GM19452 (cell line): Measurements from ENCODE around the gene HMGCLL1.

Experiments
- ATAC-seq: cut with Tn5 transposase; IDR thresholded peaks from one replicate; pipeline ENCODE4 v1.9.1; 2021; ENCODE audit not compliant: unreplicated experiment

HMGCLL1 gene

GRCh38 chr6:55578537-55579363 lies at the start of gene HMGCLL1:
Gene HMGCLL1, minus strand, starts transcription at chr6:55579192. Its CDS starts 137 bp downstream, at chr6:55579055.
- ATAC-seq, result no peak

GRCh38 chr6:55621993-55622392 lies 43.0 kb upstream of the HMGCLL1 start:
- ATAC-seq, result no peak

- ATAC-seq, result no peak
Measured at GRCh38 chr6:55621244-55621643, 42.3 kb upstream of the HMGCLL1 start.

GRCh38 chr6:55617272-55617671 lies 38.3 kb upstream of the HMGCLL1 start:
- no peak for ATAC-seq

- ATAC-seq, result no peak
Measured at GRCh38 chr6:55604021-55604420, 25.0 kb upstream of the HMGCLL1 start.

GRCh38 chr6:55601120-55601519 lies 22.1 kb upstream of the HMGCLL1 start:
- no peak for ATAC-seq

GRCh38 chr6:55594442-55594841 lies 15.4 kb upstream of the HMGCLL1 start:
- ATAC-seq, result no peak

GRCh38 chr6:55584654-55585354 lies 5.8 kb upstream of the HMGCLL1 start:
- ATAC-seq, result no peak

- ATAC-seq, result no peak
Measured at GRCh38 chr6:55576811-55577210, 2.2 kb downstream of the HMGCLL1 start.

GRCh38 chr6:55574556-55574955 lies 4.4 kb downstream of the HMGCLL1 start:
- ATAC-seq, result no peak

- no peak for ATAC-seq
Measured at GRCh38 chr6:55569638-55570037, 9.4 kb downstream of the HMGCLL1 start.

GRCh38 chr6:55568808-55569439 lies 10.1 kb downstream of the HMGCLL1 start:
- ATAC-seq, result no peak

GRCh38 chr6:55567558-55567957 lies 11.4 kb downstream of the HMGCLL1 start:
- ATAC-seq, result no peak

GRCh38 chr6:55566036-55566710 lies 12.8 kb downstream of the HMGCLL1 start:
- no peak for ATAC-seq

- no peak for ATAC-seq
Measured at GRCh38 chr6:55562318-55562717, 16.7 kb downstream of the HMGCLL1 start.

GRCh38 chr6:55560290-55560885 lies 18.6 kb downstream of the HMGCLL1 start:
- ATAC-seq, result no peak

- no peak for ATAC-seq
Measured at GRCh38 chr6:55557146-55557545, 21.8 kb downstream of the HMGCLL1 start.

- ATAC-seq, result no peak
Measured at GRCh38 chr6:55545791-55546190, 33.2 kb downstream of the HMGCLL1 start.

GRCh38 chr6:55543633-55544309 lies 35.2 kb downstream of the HMGCLL1 start:
- no peak for ATAC-seq

- ATAC-seq, result no peak
Measured at GRCh38 chr6:55541024-55541423, 38.0 kb downstream of the HMGCLL1 start.
